Hepatic stellate cell (primary cell): Measurements from ENCODE around the gene MPP2.
"Not testable (repeated sequence)": the region's sequence is repeated elsewhere in the genome, so short reads cannot be mapped to it uniquely, and the experiment has no call there.

Experiments used
- DNase-seq: peaks from one replicate; pipeline ENCODE4 v3.0.0; 2011; ENCODE audit warnings: low spot score

Gene MPP2, protein sequence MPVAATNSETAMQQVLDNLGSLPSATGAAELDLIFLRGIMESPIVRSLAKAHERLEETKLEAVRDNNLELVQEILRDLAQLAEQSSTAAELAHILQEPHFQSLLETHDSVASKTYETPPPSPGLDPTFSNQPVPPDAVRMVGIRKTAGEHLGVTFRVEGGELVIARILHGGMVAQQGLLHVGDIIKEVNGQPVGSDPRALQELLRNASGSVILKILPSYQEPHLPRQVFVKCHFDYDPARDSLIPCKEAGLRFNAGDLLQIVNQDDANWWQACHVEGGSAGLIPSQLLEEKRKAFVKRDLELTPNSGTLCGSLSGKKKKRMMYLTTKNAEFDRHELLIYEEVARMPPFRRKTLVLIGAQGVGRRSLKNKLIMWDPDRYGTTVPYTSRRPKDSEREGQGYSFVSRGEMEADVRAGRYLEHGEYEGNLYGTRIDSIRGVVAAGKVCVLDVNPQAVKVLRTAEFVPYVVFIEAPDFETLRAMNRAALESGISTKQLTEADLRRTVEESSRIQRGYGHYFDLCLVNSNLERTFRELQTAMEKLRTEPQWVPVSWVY

DNA sequence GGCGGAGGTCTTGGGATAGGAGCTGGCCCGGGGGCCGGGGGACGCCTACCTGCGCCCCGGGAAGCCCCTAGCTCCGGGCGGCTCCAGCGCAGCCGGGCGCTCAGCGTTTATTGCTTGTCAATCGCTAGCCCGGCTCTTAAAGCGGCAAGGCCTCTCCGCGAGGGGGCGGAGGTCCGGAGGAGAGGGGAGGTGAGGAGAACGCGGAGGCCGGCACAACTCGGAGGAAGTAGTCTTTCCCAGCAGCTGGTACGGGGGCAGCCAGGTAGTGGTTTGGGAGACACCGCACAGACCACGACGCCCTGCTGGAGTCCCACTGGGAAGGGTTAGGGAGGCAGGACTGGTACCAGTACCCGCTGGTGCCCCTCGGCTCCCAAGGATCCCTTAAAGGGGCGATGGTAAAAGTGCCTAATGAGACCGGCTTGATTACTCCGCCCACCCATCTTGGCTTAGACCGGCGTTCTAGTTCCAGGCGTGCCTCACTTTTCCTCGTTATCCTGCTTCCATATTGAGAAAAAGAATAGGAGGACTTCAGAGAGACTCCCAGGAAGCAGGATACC lies at the start of gene MPP2:
Gene MPP2, minus strand, starts transcription at position 112 of the 557 bp plus-strand sequence. CDS start 3,076 bp downstream, outside the sequence.
- peak; percentile 82 for DNase-seq

DNA sequence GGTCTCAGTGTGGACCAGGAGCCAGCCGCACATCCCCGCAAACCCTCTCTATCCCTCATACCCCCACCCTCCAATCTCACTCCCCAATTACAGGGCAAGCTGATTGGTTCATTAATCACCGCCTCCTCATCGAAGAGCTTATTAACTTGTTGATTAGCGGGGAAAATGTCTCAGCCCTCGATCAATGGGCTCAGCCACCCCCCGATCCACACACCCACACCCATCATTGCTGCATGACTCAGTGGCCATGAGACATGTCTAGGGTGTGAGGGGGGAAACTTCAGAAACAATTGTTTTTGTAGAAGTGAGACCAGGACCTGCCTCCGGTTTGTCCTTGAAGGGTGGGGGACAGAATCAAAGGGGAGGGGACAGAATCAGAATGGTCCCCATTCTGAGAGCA lies 48.9 kb upstream of the MPP2 start:
- no peak for DNase-seq

DNA sequence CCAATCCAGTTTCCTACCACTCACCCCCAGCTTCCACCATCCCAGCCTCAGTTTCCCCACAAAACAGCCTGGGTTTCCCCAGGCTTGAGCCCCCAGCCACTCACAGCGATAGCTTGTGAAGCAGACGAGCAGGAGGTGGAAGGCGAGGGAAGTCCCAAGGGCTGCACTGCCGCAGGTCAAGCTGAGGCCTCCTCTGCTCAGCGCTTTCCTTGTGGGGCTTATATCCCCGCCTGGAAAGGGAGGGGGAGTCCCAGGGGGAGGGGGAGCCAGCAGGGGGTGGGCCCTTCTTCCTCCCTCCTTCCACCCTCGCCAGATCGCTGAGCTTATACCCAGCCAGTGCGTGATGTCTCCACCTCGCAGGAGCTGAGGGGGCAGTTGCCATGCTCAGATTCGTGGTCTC lies 46.4 kb upstream of the MPP2 start, which contains the start of gene PYY:
Gene PYY, minus strand, starts transcription at position 195 of the 400 bp plus-strand sequence. CDS start 457 bp downstream, outside the sequence.
- no peak for DNase-seq

DNA sequence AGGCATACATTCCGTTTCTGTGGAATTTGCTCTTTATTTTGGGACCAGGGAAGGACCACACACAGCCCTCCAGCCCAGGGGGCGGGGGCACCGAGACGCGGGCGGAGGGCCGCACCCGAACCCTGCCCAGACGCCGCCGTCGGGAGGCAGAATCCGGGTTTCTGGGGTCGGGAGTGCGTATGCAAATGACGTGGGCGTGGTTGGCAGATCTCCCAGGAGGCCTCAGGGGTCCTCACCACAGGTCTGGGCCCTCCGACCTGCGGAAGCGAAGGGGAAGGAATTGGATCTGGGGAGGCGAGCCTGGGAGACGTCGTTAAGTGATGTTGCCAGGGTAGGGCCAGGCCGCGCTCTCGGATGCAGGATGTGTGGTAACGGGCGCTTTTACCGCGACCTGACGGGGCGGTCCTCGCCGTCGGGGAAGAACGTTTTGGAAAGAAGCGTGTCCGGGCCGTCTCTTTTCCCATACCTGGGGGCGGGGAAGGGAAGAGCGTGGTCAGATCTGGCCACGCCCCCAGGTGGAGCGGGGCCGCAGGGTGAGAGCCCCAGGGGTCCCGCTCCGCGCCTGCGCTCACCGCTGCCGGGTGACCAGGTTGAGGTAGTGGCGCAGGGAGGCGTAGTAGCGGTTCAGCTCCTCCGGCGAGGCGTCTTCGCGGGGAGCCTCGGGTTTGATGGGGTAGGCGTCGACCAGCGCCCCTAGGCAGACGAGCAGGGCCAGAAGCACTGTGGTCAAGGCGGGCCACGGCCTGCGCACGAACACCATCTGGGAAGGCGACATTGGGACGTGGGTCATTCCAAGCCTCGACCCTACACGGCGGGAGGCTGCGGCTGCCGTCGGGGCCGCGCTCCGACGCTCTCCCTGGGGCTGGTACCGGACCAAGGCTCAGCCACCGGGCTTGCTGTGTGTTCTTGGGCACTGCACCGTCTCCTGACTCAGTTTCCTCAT lies 45.7 kb upstream of the MPP2 start:
- no peak for DNase-seq

DNA sequence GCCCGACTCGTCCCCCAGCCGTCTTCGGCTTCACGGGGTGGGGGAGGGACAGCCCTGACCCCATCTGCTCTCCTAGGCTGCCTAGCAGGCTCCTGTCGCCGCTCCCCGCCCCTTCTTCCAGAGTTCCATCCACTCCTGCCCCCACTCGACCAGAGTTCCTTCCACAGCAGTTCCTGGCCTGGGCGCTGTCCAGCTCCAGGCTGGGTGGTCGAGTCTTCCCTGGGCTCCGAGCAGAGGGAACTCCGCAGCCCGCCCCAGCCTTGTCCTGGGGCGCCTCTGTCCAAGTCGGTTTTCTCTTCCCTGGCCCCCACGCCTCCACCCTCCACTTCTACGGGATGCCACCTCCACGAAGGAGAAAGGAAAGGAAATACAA lies 45.0 kb upstream of the MPP2 start:
- no peak for DNase-seq

DNA sequence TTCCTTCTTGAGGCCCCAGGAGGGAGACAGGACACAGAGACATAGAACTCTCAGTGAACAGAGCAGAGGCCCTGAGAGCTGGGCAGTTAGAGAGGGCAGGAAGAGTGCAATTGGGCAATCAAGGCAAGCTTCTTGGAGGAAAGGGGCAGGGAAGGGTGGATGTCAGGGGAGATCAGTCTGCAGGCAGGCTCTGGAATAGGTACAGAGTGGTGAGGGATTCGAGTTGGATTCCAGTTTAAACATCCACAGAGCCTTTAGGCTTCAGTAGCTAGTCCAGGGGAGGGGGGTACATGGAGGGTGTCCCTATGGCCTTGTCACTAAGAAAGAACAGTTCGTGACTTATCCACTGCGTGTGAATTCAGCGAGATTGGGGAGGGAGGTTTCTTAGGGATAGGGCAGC lies 44.4 kb upstream of the MPP2 start:
- no peak for DNase-seq

DNA sequence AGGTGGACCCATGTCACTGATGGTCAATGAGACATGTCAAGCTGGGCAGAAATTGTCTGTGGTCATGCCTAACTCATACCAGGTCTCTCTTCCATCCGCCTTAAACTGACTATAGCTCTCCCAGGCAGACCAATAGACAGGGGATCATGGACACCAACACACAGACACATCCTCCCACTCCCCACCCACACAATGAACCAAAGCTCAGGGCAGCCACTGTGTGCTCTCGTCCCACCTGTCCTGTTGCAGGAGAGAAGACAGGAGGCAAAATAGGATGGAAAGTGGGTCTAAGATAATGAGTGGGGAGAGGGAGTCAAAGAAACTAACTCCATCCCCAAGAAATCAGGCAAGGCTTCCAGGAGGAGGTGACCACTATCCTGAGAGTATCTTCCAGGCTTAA lies 43.2 kb upstream of the MPP2 start:
- DNase-seq, result no peak

DNA sequence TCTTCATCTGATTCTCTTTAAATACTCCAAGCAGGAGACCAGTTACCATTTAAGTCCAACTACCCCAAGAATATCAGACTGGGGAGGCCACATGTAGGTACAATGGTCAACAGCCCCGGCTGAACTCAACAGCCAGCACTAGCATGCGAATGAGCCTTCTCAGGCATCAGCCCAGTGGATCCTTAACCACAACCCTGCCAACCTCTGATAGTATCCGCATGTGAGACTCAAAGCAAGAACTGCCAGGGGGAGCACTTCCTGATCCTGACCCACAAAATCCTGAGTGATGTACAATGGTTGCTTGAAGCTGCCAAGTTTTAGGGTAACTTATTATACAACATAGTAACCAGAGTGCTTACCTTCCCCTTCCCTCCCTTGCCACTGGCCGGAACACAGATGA lies 42.4 kb upstream of the MPP2 start:
- no peak for DNase-seq

DNA sequence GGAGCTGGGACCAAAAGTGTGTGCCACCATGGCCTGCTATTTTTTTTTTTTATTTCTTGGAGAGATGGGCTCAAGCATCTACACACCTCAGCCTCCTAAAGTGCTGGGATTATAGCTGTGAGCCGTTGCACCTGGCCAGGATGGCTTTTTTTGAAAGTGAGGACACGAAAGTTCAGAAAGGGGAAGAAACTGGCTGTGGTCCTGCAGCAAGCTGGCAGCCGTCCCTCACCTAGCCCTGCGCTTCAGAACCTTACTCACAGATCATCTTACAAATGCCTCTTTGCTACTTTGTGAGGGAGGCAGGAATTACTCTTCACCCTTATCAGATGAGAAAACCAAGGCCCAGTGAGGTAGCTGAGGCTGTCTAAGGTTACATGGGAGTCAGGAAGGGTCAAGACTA lies 39.4 kb upstream of the MPP2 start:
- DNase-seq, result no peak

DNA sequence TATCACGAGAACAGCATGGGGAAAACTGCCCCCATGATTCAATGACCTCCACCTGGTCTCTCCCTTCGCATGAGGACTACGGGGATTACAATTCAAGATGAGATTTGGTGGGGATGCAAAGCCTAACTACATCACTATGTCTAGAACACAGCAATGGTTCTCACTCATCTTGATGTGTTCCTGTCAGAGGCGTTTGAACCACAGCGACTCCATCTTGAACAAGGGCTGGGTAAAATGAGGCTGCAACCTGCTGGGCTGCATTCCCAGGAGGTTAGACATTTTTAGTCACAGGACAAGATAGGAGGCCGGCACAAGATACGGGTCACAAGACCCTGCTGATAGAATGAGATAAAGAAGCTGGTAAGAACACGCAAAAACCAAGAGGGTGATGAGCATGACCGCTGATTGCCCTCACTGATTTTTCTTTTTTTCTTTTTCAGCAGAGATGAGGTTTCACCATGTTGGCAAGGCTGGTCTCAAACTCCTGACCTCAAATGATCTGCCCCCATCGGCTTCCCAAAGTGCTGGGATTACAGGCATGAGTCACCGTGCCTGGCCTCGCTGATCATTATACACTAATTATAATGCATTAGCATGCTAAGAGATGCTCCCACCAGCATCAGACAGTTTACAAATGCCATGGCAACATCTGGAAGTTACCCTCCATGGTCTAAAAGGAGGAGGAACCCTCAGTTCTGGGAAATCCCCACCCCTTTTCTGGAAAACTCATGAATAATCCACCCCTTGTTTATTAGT lies 37.9 kb upstream of the MPP2 start:
- no peak for DNase-seq

DNA sequence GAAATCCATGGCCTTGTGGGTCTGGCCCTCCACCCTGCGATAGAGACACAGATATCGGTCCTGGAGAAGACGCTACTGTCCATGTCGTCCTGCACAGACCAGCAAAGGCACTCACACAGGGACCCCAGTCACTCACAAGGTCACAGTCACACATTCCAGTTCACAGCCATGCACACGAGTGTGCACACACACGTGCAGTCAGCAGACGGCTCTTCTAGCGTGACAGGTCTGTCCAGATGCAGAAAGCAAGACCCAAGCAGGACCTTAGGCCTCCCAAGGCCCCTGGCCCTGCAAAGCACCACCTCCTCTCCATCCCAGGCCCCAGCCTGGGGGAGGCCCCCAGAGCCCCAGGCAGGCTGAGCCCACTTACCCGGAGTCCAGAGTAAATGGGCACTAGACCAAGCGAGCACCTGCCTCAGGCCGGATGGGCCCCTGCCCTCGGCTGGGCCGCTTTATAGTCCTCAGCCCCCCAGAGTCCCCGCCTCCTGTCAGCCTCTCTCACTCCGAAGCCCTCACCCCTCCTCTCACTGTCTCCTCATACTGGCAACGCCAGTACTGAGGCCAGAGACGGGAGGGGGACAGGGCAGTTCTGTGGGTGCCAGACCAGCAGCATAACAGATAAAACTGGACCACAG lies 34.8 kb upstream of the MPP2 start, which contains the start of gene PPY:
Gene PPY, minus strand, starts transcription at position 426 of the 635 bp plus-strand sequence. CDS start 822 bp downstream, outside the sequence.
- no peak for DNase-seq

DNA sequence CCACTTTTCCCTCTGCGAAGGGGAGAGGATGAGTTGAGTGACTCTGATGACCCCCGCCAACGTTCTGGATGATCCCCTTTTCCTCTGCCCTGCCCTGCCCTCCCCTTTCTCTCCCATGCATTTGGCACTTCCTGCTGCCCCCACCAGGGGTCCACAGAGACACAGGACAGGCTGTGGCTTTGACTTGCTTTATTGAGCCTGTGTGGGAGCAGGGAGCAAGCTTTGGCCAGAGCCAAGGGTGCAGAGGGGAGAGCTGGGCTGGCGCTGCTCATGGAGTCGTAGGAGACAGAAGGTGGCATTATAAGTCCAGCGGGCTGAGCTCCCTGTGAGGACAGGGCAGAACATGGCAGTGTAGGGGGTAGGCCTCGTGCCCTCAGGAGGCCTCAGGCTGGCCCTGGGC lies 33.3 kb upstream of the MPP2 start:
- DNase-seq, result peak; percentile 64

DNA sequence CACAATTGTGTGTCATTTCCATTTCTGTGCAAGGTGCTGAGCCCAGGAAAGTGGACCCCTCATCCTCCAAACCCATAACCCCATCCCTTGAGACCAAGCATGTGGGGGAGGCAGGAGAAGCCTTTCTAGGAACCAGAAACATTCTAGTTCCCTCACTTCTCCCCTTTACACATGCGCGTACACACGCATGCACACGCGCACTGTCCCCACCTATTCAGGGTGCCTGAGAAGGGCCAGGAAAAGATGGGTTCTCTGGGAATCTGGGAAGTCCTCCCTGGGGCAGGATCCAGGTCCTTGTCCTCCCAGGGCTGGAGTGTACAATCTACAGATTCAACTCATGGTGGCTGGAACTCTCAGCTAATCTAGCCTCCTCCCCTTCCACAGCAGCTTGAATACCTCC lies 32.5 kb upstream of the MPP2 start:
- no peak for DNase-seq

DNA sequence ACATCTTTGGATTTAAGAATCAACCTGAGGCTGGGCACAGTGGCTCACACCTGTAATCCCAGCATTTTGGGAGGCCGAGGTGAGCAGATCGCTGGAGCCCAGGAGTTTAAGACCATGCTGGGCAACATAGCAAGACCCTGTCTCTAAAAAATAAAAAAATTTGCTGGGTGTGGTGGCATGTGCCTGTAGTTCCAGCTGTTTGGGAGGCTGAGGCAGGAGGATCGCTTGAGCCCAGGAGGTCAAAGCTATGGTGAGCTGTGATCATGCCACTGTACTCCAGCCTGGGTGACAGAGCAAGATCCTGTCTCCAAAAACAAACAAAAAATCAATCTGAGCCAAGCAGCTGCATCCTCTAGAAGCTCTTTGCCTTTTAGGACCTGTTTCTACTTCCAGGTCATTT lies 32.1 kb upstream of the MPP2 start:
- not testable (repeated sequence) for DNase-seq

DNA sequence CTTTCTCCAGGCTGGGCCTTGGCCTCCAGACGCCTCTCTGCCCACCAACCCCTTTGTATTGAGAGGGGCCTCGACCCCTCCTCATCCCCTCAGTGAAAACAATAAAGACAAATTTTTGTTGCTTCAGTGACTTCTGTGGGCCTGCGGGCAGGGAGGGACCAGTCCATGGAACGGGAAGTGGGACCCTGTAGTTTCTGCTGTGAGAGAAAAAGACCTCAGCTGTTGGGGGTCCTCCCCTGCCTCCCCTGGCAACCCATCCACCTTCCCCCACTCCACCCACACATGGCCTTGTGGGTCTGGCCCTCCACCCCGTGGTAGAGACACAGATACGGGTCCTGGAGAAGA lies 31.5 kb upstream of the MPP2 start:
- DNase-seq, result no peak

DNA sequence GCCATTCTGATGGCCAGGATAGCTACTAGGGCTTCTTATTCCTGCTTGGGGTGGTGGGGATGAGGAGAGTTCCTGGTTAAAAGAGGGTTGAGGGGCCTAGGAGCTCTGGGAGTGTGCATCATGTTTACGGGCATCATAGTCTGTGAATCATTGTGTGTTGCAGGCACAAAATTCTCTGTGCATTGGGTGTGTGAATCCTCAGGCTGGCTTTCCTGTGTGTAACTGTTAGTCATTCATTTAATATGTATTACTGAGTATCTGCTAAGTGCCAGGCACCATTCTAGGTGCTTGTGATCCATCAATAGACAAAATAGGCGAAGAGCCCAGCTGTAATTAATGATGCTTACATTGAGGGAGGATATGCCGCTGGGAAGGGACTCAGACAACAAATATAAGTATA lies 29.1 kb upstream of the MPP2 start:
- no peak for DNase-seq

DNA sequence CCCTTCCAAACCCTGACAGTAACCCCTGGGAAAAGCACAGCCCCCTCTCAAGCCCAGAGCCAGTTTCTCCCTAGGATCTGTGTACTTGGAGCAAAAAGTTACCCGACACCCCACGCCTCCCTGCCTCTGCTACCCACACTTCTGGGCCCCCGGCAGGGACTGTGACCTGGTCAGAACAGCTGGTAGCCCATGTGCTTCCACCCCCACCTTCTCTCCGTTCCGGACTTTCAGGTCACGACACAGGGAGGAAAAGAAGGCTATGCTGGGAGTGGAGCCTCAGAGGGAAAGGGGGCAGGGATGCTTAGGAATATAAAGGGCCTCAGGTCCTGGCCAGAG lies 28.6 kb upstream of the MPP2 start:
- DNase-seq, result no peak

DNA sequence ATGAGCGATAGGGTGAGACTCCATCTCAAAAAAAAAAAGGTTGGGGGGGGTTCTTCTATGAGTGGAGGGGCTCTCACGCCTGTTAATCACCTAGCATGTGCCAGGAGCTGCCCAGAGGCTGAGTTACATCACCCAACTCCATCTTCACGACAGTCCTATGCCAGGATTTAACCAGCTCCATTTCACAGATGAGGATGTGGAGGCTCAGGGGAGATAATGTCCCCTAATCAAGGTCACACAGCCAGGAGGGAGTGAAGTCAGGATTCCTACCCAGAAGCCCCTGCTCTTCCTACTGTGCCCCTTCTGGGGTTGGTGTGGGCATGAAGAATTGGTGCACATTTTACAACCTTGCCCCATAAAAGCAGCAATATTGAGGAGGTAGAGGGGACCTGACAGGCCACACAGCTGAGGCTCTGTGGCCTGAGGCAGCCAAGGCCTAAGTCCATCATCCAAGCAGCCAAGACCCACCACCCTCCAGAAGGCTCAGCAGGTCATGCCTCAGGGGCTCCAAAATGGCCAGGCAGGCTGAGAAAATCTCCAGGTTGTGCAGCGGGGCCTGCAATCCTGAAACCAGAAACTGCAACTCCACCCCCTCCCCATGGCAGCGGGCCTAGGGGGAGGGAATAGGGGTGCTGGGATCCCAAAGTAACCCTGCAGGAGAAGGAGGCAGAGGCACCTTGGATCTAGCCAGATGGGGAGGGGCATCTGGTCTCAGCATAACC lies 28.0 kb upstream of the MPP2 start:
- DNase-seq, result no peak

DNA sequence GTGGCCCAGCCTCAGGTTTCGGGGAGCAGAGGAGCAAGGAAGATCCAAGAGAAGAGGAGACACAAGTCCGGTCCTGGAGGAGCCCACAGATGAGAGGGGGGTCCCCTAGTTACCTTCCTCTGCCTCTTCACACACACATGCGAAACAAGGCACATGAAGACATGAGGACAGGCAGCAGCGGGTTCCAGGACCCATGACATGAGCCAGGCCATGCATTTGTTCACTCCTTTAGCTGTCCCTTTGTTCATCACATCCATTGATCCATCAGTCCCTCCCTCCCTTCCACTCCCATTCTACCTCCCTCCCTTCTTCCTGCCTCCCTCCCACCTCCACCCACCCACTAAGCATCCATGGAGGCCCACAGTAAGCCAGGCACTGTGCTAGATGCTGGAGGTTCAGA lies 25.6 kb upstream of the MPP2 start:
- no peak for DNase-seq

DNA sequence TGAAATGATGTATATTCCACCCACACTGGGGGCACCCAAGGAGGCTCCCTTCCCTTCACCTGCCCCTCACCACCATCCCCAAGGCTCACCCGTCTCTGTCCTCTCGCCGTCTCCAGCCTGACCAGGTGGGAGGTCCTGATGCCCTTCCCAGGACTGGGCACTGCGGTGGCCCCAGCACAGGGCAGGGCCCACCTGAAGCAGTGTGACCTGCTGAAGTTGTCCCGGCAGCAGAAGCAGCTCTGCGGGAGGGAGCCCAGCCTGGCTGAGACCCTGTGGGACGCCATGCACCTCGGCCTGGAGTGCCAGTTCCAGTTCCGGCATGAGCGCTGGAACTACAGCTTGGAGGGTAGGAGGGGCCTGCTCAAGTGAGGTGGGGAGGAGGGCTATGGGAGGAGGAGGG lies 25.0 kb upstream of the MPP2 start:
- DNase-seq, result no peak
